Activated T-helper 9 cell treated with anti-CD3 and anti-CD28 coated beads, Interleukin-2, amount 50 U/mL, for 16 hours (primary cell): ENCODE data around the gene SLC16A9.
"Not testable (repeated sequence)": the region's sequence is repeated elsewhere in the genome, so short reads cannot be mapped to it uniquely, and the experiment has no call there.

Experiments
- DNase-seq: peaks from one replicate; pipeline ENCODE4 v3.0.0-alpha.2; 2020; ENCODE audit warnings: low read depth

Gene SLC16A9

GRCh38 chr10:59674215-59674836 is 35.3 kb downstream of the SLC16A9 start:
- no peak for DNase-seq

GRCh38 chr10:59672150-59672875 is 37.3 kb downstream of the SLC16A9 start:
- no peak for DNase-seq

- DNase-seq = no peak
These were observed 39.4 kb downstream of the SLC16A9 start for GRCh38 chr10:59670269-59670668.

- no peak for DNase-seq
These were observed 41.6 kb downstream of the SLC16A9 start for GRCh38 chr10:59668096-59668495.

GRCh38 chr10:59666310-59666709 is 43.3 kb downstream of the SLC16A9 start:
- no peak for DNase-seq

- DNase-seq = not testable (repeated sequence)
These were observed 46.4 kb downstream of the SLC16A9 start for GRCh38 chr10:59663213-59663612.

- DNase-seq = no peak
These were observed 51.9 kb downstream of the SLC16A9 start for GRCh38 chr10:59657724-59658123.

GRCh38 chr10:59655309-59655708 is 54.3 kb downstream of the SLC16A9 start:
- DNase-seq = no peak

GRCh38 chr10:59654007-59654406 is 55.6 kb downstream of the SLC16A9 start:
- no peak for DNase-seq

GRCh38 chr10:59651902-59652301 is 57.7 kb downstream of the SLC16A9 start:
- DNase-seq = no peak

GRCh38 chr10:59649606-59650346 is 59.9 kb downstream of the SLC16A9 start:
- DNase-seq = no peak

GRCh38 chr10:59648711-59649201 is 60.9 kb downstream of the SLC16A9 start:
- DNase-seq = no peak

- no peak for DNase-seq
These were observed 64.8 kb downstream of the SLC16A9 start for GRCh38 chr10:59644841-59645240.

- not testable (repeated sequence) for DNase-seq
These were observed 68.0 kb downstream of the SLC16A9 start for GRCh38 chr10:59641688-59642087.

GRCh38 chr10:59635502-59636290 is 74.0 kb downstream of the SLC16A9 start:
- DNase-seq = no peak

GRCh38 chr10:59634102-59634501 is 75.5 kb downstream of the SLC16A9 start:
- DNase-seq = no peak

GRCh38 chr10:59633063-59633462 is 76.6 kb downstream of the SLC16A9 start:
- DNase-seq = no peak

GRCh38 chr10:59631882-59632807 is 77.5 kb downstream of the SLC16A9 start:
- no peak for DNase-seq

GRCh38 chr10:59631237-59631636 is 78.4 kb downstream of the SLC16A9 start:
- no peak for DNase-seq

GRCh38 chr10:59628965-59629364 is 80.7 kb downstream of the SLC16A9 start:
- DNase-seq = no peak

GRCh38 chr10:59628456-59628855 is 81.2 kb downstream of the SLC16A9 start:
- no peak for DNase-seq
